H9 (cell line): Measurements from ENCODE around the gene KLHDC8A. TPM values are rescaled to one million over a fixed set of nuclear protein-coding genes. Genes with fewer than 3 reads are reported as not detected.
"Not testable (repeated sequence)": the region's sequence is repeated elsewhere in the genome, so short reads cannot be mapped to it uniquely, and the experiment has no call there.

Source experiments
- DNase-seq: peaks from one replicate; pipeline ENCODE4 v3.0.0-alpha.2; 2017
- H2AFZ ChIP-seq: one replicate; pipeline ENCODE4 v1.6.1; 2013; ENCODE audit warnings: mild to moderate bottlenecking, low read length, control low read depth, moderate library complexity
- H2AK5ac ChIP-seq: 2 replicates; pipeline ENCODE4 v1.6.1; 2013; ENCODE audit warnings: low read length, control low read depth, mixed read lengths; ENCODE audit not compliant: insufficient read length
- H2BK120ac ChIP-seq: one replicate; pipeline ENCODE4 v1.6.1; 2013; ENCODE audit warnings: low read depth, mild to moderate bottlenecking, low read length, control low read depth, inconsistent platforms; ENCODE audit not compliant: poor library complexity, severe bottlenecking
- H2BK12ac ChIP-seq: 2 replicates; pipeline ENCODE4 v1.6.1; 2013; ENCODE audit warnings: low read length, control low read depth, mixed read lengths, low read depth; ENCODE audit not compliant: insufficient read length
- H2BK15ac ChIP-seq: 2 replicates; pipeline ENCODE4 v1.6.1; 2013; ENCODE audit warnings: low read depth, low read length, control low read depth
- H2BK20ac ChIP-seq: one replicate; pipeline ENCODE4 v1.6.1; 2013; ENCODE audit warnings: low read depth, mild to moderate bottlenecking, low read length, control low read depth, inconsistent platforms; ENCODE audit not compliant: poor library complexity, severe bottlenecking
- H2BK5ac ChIP-seq: 2 replicates; pipeline ENCODE4 v1.6.1; 2013; ENCODE audit warnings: low read length, control low read depth, mixed read lengths; ENCODE audit not compliant: insufficient read length
- H3K14ac ChIP-seq: 2 replicates; pipeline ENCODE4 v1.6.1; 2013; ENCODE audit warnings: low read length, control low read depth; ENCODE audit not compliant: insufficient read depth
- H3K18ac ChIP-seq: 2 replicates; pipeline ENCODE4 v1.6.1; 2013; ENCODE audit warnings: low read depth, mild to moderate bottlenecking, mixed read lengths, low read length, control low read depth; ENCODE audit not compliant: insufficient read length
- H3K23ac ChIP-seq: 2 replicates; pipeline ENCODE4 v1.6.1; 2013; ENCODE audit warnings: low read length, control low read depth, mixed read lengths, low read depth; ENCODE audit not compliant: insufficient read length
- H3K23me2 ChIP-seq: 2 replicates; pipeline ENCODE4 v1.6.1; 2013; ENCODE audit warnings: low read depth, mild to moderate bottlenecking, mixed read lengths, low read length, control low read depth; ENCODE audit not compliant: insufficient read length, poor library complexity, severe bottlenecking
- H3K27ac ChIP-seq: 2 replicates; pipeline ENCODE4 v1.5.1; 2013; ENCODE audit warnings: low read length, control low read depth, mixed read lengths, low read depth; ENCODE audit not compliant: insufficient read length
- H3K27me3 ChIP-seq: 2 replicates; pipeline ENCODE4 v1.6.1; 2013; ENCODE audit warnings: low read length, control low read depth, inconsistent platforms; ENCODE audit not compliant: insufficient read depth
- H3K4ac ChIP-seq: 2 replicates; pipeline ENCODE4 v1.6.1; 2013; ENCODE audit warnings: low read depth, mild to moderate bottlenecking, control low read depth, inconsistent platforms, low read length, moderate library complexity
- H3K4me1 ChIP-seq: 2 replicates; pipeline ENCODE4 v1.6.1; 2013; ENCODE audit warnings: low read length, control low read depth, inconsistent platforms; ENCODE audit not compliant: insufficient read depth
- H3K4me2 ChIP-seq: 2 replicates; pipeline ENCODE4 v1.6.1; 2013; ENCODE audit warnings: low read length, control low read depth, mixed read lengths; ENCODE audit not compliant: insufficient read length, insufficient read depth
- H3K56ac ChIP-seq: 2 replicates; pipeline ENCODE4 v1.6.1; 2013; ENCODE audit warnings: low read depth, mild to moderate bottlenecking, mixed read lengths, low read length, control low read depth; ENCODE audit not compliant: insufficient read length
- H3K79me1 ChIP-seq: 2 replicates; pipeline ENCODE4 v1.6.1; 2013; ENCODE audit warnings: low read depth, mild to moderate bottlenecking, moderate library complexity, low read length, control low read depth, inconsistent platforms; ENCODE audit not compliant: insufficient read depth, poor library complexity, severe bottlenecking
- H3K79me2 ChIP-seq: 2 replicates; pipeline ENCODE4 v1.6.1; 2013; ENCODE audit warnings: low read length, control low read depth, inconsistent platforms; ENCODE audit not compliant: insufficient read depth
- H3K9ac ChIP-seq: 2 replicates; pipeline ENCODE4 v1.6.1; 2013; ENCODE audit warnings: low read length, control low read depth, mixed read lengths; ENCODE audit not compliant: insufficient read length; ENCODE audit errors: extremely low read depth
- H3K9me3 ChIP-seq: one replicate; pipeline ENCODE4 v1.6.1; 2013; ENCODE audit warnings: low read depth, low read length, inconsistent platforms; ENCODE audit not compliant: control insufficient read depth
- H3T11ph ChIP-seq: one replicate; pipeline ENCODE4 v1.6.1; 2013; ENCODE audit warnings: mild to moderate bottlenecking, low read length, control low read depth, inconsistent platforms
- H4K20me1 ChIP-seq: one replicate; pipeline ENCODE4 v1.6.1; 2013; ENCODE audit not compliant: control insufficient read depth, insufficient read length, insufficient read depth
- H4K5ac ChIP-seq: 2 replicates; pipeline ENCODE4 v1.6.1; 2013; ENCODE audit warnings: low read depth, mild to moderate bottlenecking, mixed read lengths, low read length, control low read depth; ENCODE audit not compliant: insufficient read length
- H4K8ac ChIP-seq: replicated peaks from 2 replicates; pipeline ENCODE4 v1.6.1; 2013; ENCODE audit warnings: low read length, control low read depth, mixed read lengths, low read depth; ENCODE audit not compliant: insufficient read length
- H4K91ac ChIP-seq: 2 replicates; pipeline ENCODE4 v1.6.1; 2013; ENCODE audit warnings: low read depth, mild to moderate bottlenecking, moderate library complexity, mixed read lengths, low read length, control low read depth; ENCODE audit not compliant: insufficient read length
- H3K27ac Mint-ChIP-seq, 3 experiments: 2 replicates in 2 of 3; 3 replicates in 1 of 3; pipeline ENCODE4 v1.8.0; 2020 to 2021; ENCODE audit warnings: mixed read lengths in 3 of 3, mild to moderate bottlenecking in 1 of 3, moderate library complexity in 1 of 3
- H3K27me3 Mint-ChIP-seq: 2 replicates; pipeline ENCODE4 v1.8.0; 2021; ENCODE audit warnings: low read depth, mild to moderate bottlenecking, moderate library complexity, mixed read lengths
- H3K36me3 Mint-ChIP-seq, 3 experiments: 2 replicates in 2 of 3; 3 replicates in 1 of 3; pipeline ENCODE4 v1.8.0; 2020 to 2021; ENCODE audit warnings: low read depth in 3 of 3, mixed read lengths in 3 of 3; ENCODE audit not compliant: insufficient read depth in 1 of 3
- H3K4me1 Mint-ChIP-seq, 2 experiments: 2 replicates each; pipeline ENCODE4 v1.8.0; 2020; ENCODE audit warnings: mixed read lengths in 2 of 2
- H3K4me3 Mint-ChIP-seq, 2 experiments: 2 replicates in 1 of 2; 3 replicates in 1 of 2; pipeline ENCODE4 v1.8.0; 2020 to 2021; ENCODE audit warnings: mild to moderate bottlenecking in 2 of 2, mixed read lengths in 2 of 2, moderate library complexity in 1 of 2
- H3K9me3 Mint-ChIP-seq, 2 experiments: 2 replicates in 1 of 2; 3 replicates in 1 of 2; pipeline ENCODE4 v1.8.0; 2020; ENCODE audit warnings: mild to moderate bottlenecking in 2 of 2, mixed read lengths in 2 of 2, moderate library complexity in 1 of 2
- WGBS: extraction: QIAGEN DNeasy Blood & Tissue Kit; methylation state at CpG from one replicate; pipeline ENCODE4 v1.1.7; 2013; ENCODE audit warnings: missing lambda C conversion rate, low lambda C conversion rate, mixed read lengths; ENCODE audit not compliant: insufficient read length; ENCODE audit errors: extremely low coverage; 5-methylcytosine and 5-hydroxymethylcytosine counted together
- total RNA-seq: library from RNA; stranded (reverse); gene quantifications from 2 replicates; pipeline ENCODE4 v1.2.1, GENCODE V29; 2021
- TF ChIP-seq, protein P1 (sequence below): fragments of 200-600 bp; sonication (generic); conservative IDR thresholded peaks from 3 replicates; pipeline ENCODE4 v1.8.0; 2021; ENCODE audit warnings: antibody characterized with exemption, mild to moderate bottlenecking

KLHDC8A gene
- total RNA-seq, 1 experiment from 2014 or later = 0.96 TPM

DNA sequence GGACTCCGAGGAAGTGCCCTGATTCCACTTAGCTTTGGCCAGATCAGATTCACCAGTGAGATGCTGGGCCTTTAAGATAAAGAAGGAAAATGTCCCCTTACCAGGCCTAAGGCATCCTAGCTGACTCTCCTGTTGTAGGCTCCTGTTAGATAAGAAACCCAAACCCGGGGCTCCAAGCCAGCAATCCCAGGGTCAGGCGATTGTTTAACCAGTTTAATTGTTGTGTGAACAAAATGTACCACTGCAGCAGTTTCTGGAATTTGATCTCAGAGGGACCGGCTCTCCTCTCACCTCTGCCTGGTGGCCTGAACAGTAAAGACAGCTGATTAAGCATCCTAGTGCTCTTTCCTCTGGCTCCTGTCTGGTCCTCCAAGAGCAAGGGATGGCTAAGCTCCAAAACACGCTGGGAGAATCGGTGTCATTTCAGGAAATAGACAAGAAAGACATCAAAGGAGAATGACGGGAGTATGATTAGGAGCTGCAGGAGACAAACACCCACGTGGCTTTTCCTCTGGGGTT lies 9.3 kb upstream of the KLHDC8A start:
- H3K4me3 Mint-ChIP-seq = no peak overlapping the region

DNA sequence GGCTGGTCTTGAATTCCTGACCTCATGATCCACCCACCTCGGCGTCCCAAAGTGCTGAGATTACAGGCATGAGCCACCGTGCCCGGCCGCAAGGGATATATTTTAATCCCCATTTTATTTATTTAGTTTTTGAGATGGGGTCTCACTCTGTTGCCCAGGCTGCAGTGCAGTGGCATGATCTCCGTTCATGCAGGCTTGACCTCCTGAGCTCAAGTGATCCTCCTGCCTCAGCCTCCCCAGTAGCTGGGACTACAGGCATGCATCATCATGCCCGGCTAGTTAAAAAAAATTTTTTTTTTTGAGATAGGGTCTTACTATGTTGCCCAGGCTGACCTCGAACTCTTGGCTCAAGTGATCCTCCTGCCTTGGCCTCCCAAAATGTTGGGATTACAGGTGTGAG lies 8.4 kb upstream of the KLHDC8A start:
- H4K91ac ChIP-seq, H4K8ac ChIP-seq, H2BK15ac ChIP-seq, H2BK20ac ChIP-seq, H4K20me1 ChIP-seq, H3K14ac ChIP-seq, H3K79me1 ChIP-seq, DNase-seq, H3K9ac ChIP-seq, H2BK120ac ChIP-seq, H2AK5ac ChIP-seq, H3K27me3 ChIP-seq, H3K23ac ChIP-seq, H3K4me3 Mint-ChIP-seq, H2BK12ac ChIP-seq, H3K4ac ChIP-seq, H3K4me2 ChIP-seq, H3K27ac ChIP-seq, H3K4me1 ChIP-seq, H3K9me3 Mint-ChIP-seq, H3K36me3 Mint-ChIP-seq, H3T11ph ChIP-seq, H3K27me3 Mint-ChIP-seq, H2AFZ ChIP-seq, H3K56ac ChIP-seq, H3K23me2 ChIP-seq, H3K79me2 ChIP-seq, H3K18ac ChIP-seq, H4K5ac ChIP-seq, H2BK5ac ChIP-seq, H3K27ac Mint-ChIP-seq, H3K9me3 ChIP-seq: not testable (repeated sequence)
- WGBS = no CpG with 5 or more reads among the region's 8 CpGs
- peaks cover 9 to 19% of the 10 kb centered on the region in 2 experiments for H3K4me1 Mint-ChIP-seq

More for the DNA sequence above, 9.3 kb upstream of the KLHDC8A start:
- TF ChIP-seq, protein P1, sequence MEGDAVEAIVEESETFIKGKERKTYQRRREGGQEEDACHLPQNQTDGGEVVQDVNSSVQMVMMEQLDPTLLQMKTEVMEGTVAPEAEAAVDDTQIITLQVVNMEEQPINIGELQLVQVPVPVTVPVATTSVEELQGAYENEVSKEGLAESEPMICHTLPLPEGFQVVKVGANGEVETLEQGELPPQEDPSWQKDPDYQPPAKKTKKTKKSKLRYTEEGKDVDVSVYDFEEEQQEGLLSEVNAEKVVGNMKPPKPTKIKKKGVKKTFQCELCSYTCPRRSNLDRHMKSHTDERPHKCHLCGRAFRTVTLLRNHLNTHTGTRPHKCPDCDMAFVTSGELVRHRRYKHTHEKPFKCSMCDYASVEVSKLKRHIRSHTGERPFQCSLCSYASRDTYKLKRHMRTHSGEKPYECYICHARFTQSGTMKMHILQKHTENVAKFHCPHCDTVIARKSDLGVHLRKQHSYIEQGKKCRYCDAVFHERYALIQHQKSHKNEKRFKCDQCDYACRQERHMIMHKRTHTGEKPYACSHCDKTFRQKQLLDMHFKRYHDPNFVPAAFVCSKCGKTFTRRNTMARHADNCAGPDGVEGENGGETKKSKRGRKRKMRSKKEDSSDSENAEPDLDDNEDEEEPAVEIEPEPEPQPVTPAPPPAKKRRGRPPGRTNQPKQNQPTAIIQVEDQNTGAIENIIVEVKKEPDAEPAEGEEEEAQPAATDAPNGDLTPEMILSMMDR = no peak
- Histone ChIP-seq H3K4me1 (no peaks in the 10 kb centered on the region), H3K4ac (no peak overlapping the region), H4K20me1 (no peaks in the 10 kb centered on the region), H3T11ph (no peak overlapping the region), H3K27me3 (no peaks in the 10 kb centered on the region), H3K79me2 (no peaks in the 10 kb centered on the region), H2AFZ (no peak overlapping the region), H4K91ac (no peak overlapping the region), H2BK5ac (no peak overlapping the region), H4K8ac (no peak overlapping the region), H3K56ac (no peak overlapping the region), H2BK20ac (no peak overlapping the region), H3K18ac (no peak overlapping the region), H3K79me1 (no peaks in the 10 kb centered on the region), H2BK15ac (no peak overlapping the region), H3K9ac (no peak overlapping the region), H2BK120ac (no peak overlapping the region), H4K5ac (no peak overlapping the region), H2BK12ac (no peak overlapping the region), H3K14ac (no peak overlapping the region), H2AK5ac (no peak overlapping the region), H3K23me2 (no peaks in the 10 kb centered on the region), H3K23ac (no peak overlapping the region), H3K9me3 (no peaks in the 10 kb centered on the region), H3K27ac (no peak overlapping the region), H3K4me2 (no peak overlapping the region)
- no CpG with 5 or more reads among the region's 8 CpGs for WGBS
- H3K9me3 Mint-ChIP-seq = no peaks in the 10 kb centered on the region
- peaks cover 3 to 11% of the 10 kb centered on the region in 2 experiments for H3K4me1 Mint-ChIP-seq
- peak; percentile 20 for DNase-seq
- peak overlapping the region in 1 of 3 experiments; percentile 19; a peak in 1 of 7 replicates for H3K27ac Mint-ChIP-seq
- H3K27me3 Mint-ChIP-seq = no peaks in the 10 kb centered on the region; the same call in none of the 2 replicates
- no peaks in the 10 kb centered on the region for H3K36me3 Mint-ChIP-seq
